Effector memory CD4-positive, alpha-beta T cell (primary cell): ENCODE results near the gene CUL2.
"Not testable (repeated sequence)": the region's sequence is repeated elsewhere in the genome, so short reads cannot be mapped to it uniquely, and the experiment has no call there.

Experiments used
- DNase-seq, 3 donors: peaks; one replicate each; pipeline ENCODE4 v3.0.0-alpha.2; 2020
- H3K27ac ChIP-seq: 2 replicates; pipeline ENCODE4 v1.7.0; 2013; ENCODE audit warnings: mild to moderate bottlenecking, low read length, moderate library complexity; ENCODE audit not compliant: insufficient read depth, poor library complexity, severe bottlenecking
- H3K27me3 ChIP-seq: replicated peaks from 2 replicates; pipeline ENCODE4 v1.7.0; 2013; ENCODE audit warnings: mild to moderate bottlenecking, low read length; ENCODE audit not compliant: insufficient read depth, control insufficient read depth, poor library complexity, severe bottlenecking
- H3K36me3 ChIP-seq: 2 replicates; pipeline ENCODE4 v1.7.0; 2013; ENCODE audit warnings: mild to moderate bottlenecking, low read length, moderate library complexity; ENCODE audit not compliant: control insufficient read depth, insufficient read depth
- H3K4me1 ChIP-seq: 2 replicates; pipeline ENCODE4 v1.7.0; 2013; ENCODE audit warnings: low read length, mild to moderate bottlenecking; ENCODE audit not compliant: control insufficient read depth, insufficient read depth, poor library complexity, severe bottlenecking
- H3K4me3 ChIP-seq: 2 replicates; pipeline ENCODE4 v1.7.0; 2013; ENCODE audit warnings: low read length, low read depth, mild to moderate bottlenecking; ENCODE audit not compliant: insufficient read depth, poor library complexity, severe bottlenecking
- H3K9me3 ChIP-seq: 2 replicates; pipeline ENCODE4 v1.7.0; 2013; ENCODE audit warnings: mild to moderate bottlenecking, low read length, moderate library complexity; ENCODE audit not compliant: control insufficient read depth

Gene CUL2

DNA sequence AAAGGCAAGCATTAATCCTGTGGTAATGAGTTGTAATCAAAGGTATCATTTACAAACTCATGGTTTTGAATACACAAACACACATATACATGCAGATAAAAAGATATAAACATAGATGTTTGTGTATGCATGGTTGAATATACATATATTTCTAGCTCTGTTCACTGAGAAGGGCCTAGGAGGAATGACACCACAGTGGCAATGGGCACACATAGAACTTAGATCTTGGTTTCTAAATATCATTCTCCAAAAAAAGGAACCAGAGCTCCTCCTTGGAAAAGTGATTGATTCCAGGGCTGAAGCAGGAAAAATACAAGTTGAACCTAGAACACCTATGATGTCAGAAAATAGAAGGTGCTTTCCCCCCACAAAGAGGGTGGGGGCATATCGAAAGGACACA is 6.9 kb downstream of the CUL2 start:
- no peaks in the 10 kb centered on the region for H3K9me3 ChIP-seq
- no peak for DNase-seq
- H3K27me3 ChIP-seq: no peaks in the 10 kb centered on the region
- H3K4me3 ChIP-seq: no peak overlapping the region
- H3K36me3 ChIP-seq: no peaks in the 10 kb centered on the region
- no peak overlapping the region for H3K27ac ChIP-seq
- H3K4me1 ChIP-seq: peaks cover 14% of the 10 kb centered on the region

DNA sequence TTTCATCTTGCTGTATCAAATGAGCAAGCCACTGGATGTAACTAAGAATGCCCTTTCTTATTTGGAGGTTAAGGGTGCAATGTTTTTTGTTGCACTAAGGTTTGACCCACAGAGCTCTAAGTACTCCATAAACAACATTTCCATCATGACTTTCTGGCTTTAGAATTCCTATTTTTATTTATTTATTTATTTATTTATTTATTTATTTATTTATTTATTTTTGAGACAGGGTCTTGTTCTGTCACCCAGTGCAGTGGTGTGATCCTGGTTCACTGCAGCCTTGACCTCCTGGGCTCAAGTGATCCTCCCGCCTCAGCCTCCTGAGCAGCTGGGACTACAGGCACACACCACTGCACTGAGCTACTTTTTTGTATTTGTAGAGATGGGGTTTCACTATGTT is 9.9 kb downstream of the CUL2 start:
- not testable (repeated sequence) for H3K9me3 ChIP-seq, H3K4me3 ChIP-seq, DNase-seq, H3K27ac ChIP-seq, H3K36me3 ChIP-seq, H3K27me3 ChIP-seq, H3K4me1 ChIP-seq

DNA sequence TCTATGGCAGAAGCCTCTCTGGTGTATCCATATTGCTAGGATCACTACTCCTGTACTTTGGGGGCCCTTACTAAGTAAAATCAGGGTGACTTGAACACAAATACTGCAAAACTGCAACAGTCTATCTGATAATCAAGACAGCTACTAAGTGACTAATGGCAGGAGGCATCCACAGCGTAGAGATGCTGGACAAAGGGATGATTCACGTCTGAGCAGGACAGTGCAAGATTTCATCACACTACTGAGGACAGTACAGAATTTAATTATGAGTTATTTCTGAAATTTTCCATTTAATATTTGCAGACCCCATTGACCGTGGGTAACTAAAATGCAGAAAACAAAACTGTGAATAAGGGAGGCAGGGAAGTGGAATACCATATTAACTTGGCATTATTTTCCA is 10.4 kb downstream of the CUL2 start:
- Histone ChIP-seq H3K27me3 (no peaks in the 10 kb centered on the region), H3K9me3 (no peaks in the 10 kb centered on the region), H3K4me1 (no peaks in the 10 kb centered on the region), H3K4me3 (no peak overlapping the region), H3K27ac (no peak overlapping the region), H3K36me3 (no peaks in the 10 kb centered on the region)
- no peak for DNase-seq

DNA sequence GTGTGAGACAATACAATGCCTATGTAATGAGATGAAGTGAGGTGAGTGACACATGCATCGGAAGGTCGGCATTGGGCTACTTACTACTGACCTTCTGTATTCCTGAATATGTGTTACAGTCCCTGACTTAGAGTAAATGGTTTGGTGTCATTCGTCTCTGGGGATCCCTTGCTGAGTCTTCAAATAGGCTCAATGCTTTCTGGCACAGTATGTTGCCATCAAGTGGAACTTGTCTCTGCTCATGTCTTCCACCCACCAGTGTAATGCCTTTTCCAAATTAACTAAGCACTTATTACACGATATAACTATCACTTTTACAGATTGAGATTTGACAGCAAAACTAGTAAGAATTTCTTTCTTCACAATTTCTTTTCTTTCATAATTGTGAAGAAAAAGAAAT is 10.9 kb downstream of the CUL2 start:
- Histone ChIP-seq H3K27me3 (no peaks in the 10 kb centered on the region), H3K4me3 (no peak overlapping the region), H3K27ac (no peak overlapping the region), H3K9me3 (no peaks in the 10 kb centered on the region), H3K4me1 (no peaks in the 10 kb centered on the region), H3K36me3 (no peaks in the 10 kb centered on the region)
- DNase-seq: no peak

DNA sequence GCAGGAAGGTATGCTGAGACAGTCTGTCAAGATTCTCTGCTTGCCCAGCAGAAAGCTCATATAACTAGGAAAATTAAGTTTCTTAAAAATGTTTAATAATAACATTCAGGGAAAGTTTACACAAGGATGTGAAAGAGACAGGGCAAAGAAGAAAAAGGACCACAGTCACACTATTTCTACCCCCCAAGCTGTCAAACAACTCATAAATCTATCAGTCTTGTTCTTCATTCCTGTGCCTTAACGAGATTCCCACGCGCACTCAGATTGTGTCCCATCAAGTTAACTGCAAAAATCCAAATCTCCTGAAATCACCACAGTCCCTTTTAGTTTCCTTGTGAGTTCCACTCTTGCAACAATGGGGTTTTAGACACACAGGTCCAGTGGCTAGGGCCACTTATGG is 14.9 kb downstream of the CUL2 start:
- H3K4me1 ChIP-seq: no peaks in the 10 kb centered on the region
- no peak overlapping the region for H3K4me3 ChIP-seq
- H3K27ac ChIP-seq: no peak overlapping the region
- H3K27me3 ChIP-seq: no peaks in the 10 kb centered on the region
- no peaks in the 10 kb centered on the region for H3K9me3 ChIP-seq
- no peak for DNase-seq
- peaks cover 9% of the 10 kb centered on the region for H3K36me3 ChIP-seq

DNA sequence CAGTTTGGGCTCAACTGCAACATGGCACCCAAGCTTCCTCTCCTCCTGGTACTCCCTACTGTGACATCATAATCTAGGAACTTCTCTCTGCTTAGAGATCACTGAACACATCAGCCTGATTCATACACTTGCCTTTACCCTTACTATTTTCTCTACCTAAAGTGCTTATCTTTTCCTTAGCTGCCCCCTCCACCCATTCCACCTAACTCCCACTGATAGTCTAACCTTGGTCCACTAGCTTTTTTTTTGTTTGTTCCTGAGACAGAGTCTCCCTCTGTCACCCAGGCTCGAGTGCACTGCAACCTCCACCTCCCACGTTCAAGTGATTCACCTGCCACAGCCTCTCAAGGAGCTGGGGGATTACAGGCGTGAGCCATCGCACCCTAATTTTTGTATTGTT is 15.9 kb downstream of the CUL2 start:
- Histone ChIP-seq H3K4me1 (no peaks in the 10 kb centered on the region), H3K9me3 (no peaks in the 10 kb centered on the region), H3K27ac (no peak overlapping the region), H3K4me3 (no peak overlapping the region), H3K27me3 (no peaks in the 10 kb centered on the region), H3K36me3 (peaks cover 9% of the 10 kb centered on the region)
- DNase-seq: no peak

DNA sequence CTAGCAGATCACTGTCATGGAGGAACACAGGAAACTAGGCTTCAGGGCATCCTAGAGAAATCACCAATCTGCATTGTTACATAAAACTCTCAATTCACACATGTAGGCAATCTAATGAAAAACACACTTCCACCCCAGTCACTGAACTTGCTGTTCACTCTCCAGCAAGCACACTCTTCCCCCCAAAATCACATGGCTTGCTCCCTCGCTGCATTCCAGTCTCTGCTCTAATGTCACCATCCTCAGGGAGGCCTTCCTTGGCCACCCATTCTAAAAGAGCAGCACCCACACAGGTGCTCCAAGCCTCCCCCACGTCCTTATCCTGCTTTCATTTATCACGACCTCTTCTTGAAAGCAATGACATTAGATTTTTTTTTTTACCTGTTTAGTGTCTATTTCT is 19.6 kb downstream of the CUL2 start:
- Histone ChIP-seq H3K4me1 (no peaks in the 10 kb centered on the region), H3K4me3 (no peak overlapping the region), H3K36me3 (peaks cover 9% of the 10 kb centered on the region), H3K9me3 (no peaks in the 10 kb centered on the region), H3K27me3 (no peaks in the 10 kb centered on the region), H3K27ac (no peak overlapping the region)
- DNase-seq: no peak

DNA sequence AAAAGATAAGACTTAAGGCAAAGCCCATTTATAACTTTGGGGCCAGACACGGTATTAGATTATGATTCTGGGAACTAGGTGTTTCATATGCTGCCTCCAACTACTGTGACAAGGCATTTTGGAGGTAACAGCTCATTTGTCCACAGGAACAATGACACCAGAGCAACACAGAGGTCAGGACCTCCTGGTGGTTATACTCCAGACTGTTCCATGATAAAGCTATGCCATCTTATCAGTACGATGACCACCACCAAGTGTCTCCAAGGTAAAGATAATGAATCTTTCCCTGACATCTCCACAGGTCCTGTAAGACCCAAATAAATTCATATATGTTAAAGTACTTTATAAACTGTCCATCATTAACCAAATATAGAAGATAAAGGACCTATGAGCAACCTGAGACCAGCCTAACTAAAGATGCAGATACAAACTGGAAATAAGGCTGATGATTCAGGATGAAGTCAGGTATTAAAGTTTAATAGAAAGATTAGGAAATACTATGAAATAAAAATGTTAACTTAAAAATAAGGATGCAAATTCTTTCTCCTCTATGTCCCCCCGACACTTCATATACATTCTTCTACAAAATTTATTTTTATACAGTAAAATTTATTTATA is 26.2 kb downstream of the CUL2 start:
- no peak for DNase-seq
- Histone ChIP-seq H3K36me3 (peaks cover 28% of the 10 kb centered on the region), H3K9me3 (no peaks in the 10 kb centered on the region), H3K4me3 (no peak overlapping the region), H3K27ac (no peak overlapping the region), H3K4me1 (no peaks in the 10 kb centered on the region), H3K27me3 (no peaks in the 10 kb centered on the region)

DNA sequence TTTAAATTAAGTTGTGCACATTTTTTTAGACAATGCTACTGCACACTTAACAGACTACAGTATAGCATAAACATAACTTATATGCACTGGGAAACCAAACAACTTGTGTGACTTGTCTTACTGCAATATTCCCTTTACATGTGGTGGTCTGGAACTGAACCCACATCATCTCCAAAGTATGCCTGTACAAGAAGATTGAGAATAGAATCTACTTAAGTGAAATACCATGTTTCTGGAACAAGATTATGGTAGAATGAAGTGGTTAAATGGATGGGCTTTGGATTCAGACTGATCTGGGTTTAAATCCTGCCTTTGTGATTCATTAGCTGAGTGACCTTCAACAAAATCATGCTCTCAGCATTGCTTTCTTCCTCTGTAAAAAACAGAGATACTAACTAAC is 30.7 kb downstream of the CUL2 start:
- no peaks in the 10 kb centered on the region for H3K9me3 ChIP-seq
- no peaks in the 10 kb centered on the region for H3K27me3 ChIP-seq
- H3K27ac ChIP-seq: no peak overlapping the region
- DNase-seq: no peak
- H3K4me3 ChIP-seq: no peak overlapping the region
- H3K36me3 ChIP-seq: peaks cover 48% of the 10 kb centered on the region
- no peaks in the 10 kb centered on the region for H3K4me1 ChIP-seq

DNA sequence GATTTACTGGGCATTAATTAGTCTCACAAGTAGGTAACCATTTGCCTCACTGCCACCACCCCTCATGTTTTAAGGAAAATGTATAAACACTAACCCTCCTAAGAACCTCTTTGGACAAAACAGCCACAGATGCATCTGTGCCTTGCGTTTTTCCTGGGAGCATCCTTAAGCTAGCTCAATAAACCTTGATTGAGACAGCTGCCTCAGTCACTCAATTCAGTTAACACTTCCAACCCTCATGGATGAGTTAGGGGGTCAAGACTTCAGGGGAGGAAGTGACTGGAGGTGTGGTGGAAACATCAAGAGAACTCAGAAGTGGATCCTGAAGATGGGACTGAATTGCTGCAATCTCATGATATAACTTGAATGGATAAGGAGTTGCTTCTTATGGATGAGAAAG is 31.5 kb downstream of the CUL2 start:
- Histone ChIP-seq H3K9me3 (no peaks in the 10 kb centered on the region), H3K27me3 (no peaks in the 10 kb centered on the region), H3K36me3 (peaks cover 56% of the 10 kb centered on the region), H3K4me3 (no peak overlapping the region), H3K27ac (no peak overlapping the region), H3K4me1 (no peaks in the 10 kb centered on the region)
- DNase-seq: no peak

DNA sequence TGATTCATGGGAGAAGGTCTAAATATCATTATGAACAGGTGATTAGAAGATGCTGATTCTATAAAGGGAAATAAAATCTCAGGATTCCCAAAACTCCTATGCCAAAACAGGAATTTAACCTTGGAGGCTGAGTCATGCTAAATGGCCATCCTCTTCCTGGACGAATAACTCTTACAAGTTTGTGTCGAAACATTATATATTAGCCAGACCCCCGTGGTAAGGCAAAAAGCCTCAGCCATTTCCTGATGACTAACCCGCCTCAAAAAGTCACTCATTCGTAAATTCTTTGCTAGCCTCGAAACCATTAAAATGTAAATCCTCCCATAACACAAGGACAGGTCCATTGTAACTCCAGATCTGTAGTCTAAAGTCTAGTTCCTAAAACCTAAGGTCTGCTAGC is 32.0 kb downstream of the CUL2 start:
- Histone ChIP-seq H3K9me3 (no peaks in the 10 kb centered on the region), H3K36me3 (peaks cover 61% of the 10 kb centered on the region), H3K4me1 (no peaks in the 10 kb centered on the region), H3K27me3 (no peaks in the 10 kb centered on the region), H3K4me3 (no peak overlapping the region), H3K27ac (no peak overlapping the region)
- DNase-seq: no peak
